HCT116 (cell line): ENCODE measurements around the gene LENG9. TPM values are rescaled to one million over a fixed set of nuclear protein-coding genes. Genes with fewer than 3 reads are reported as not detected.

ENCODE experiments used
- ATAC-seq: fragments of 200-7000 bp; cut with Tn5 transposase; 2 replicates; pipeline ENCODE4 v1.9.1; 2020; ENCODE audit warnings: mild to moderate bottlenecking, moderate library complexity
- BruUV-seq: library from RNA; stranded (reverse); fragments of 400-500 nt; replicated peaks from 2 replicates; lab custom pipeline; 2021; lab: Mats Ljungman, UMichigan
- CTCF ChIA-PET: fragments of 300-600 bp; sonication (Branson Sonifier 250); formaldehyde crosslinking; loops from one replicate; lab custom pipeline; 2021; ENCODE audit warnings: antibody characterized with exemption; lab: Charles Lee
- POLR2A ChIA-PET: fragments of 300-600, 350-600 bp; sonication (Branson Sonifier 250); formaldehyde crosslinking; loops from one replicate; lab custom pipeline; 2021; ENCODE audit warnings: antibody characterized with exemption; lab: Charles Lee
- RAD21 ChIA-PET, 2 experiments: fragments of 300-600 bp; sonication (Branson Sonifier 250); formaldehyde crosslinking; loops; one replicate each; lab custom pipeline; 2023; ENCODE audit warnings: low total read pairs in 2 of 2; ENCODE audit not compliant: uncharacterized antibody in 2 of 2, unreplicated experiment in 2 of 2, low non-redundant PET in 1 of 2; lab: Charles Lee
- DNase-seq: peaks from one replicate; pipeline ENCODE4 v3.0.0-alpha.2; 2010; ENCODE audit warnings: low read depth, low spot score
- H2AFZ ChIP-seq: fragments of 200-600 bp; shearing (Covaris generic), sonication (generic); 2 replicates; pipeline ENCODE4 v1.6.1; 2017; ENCODE audit warnings: low read depth, mixed run types, mixed read lengths, antibody characterized with exemption, low read length; ENCODE audit not compliant: poor library complexity, severe bottlenecking
- H3K27ac ChIP-seq: 2 replicates; pipeline ENCODE4 v1.5.1; 2012; ENCODE audit warnings: low read depth, low read length
- H3K27me3 ChIP-seq: fragments of 200-600 bp; sonication (generic); 2 replicates; pipeline ENCODE4 v1.6.1; 2016; ENCODE audit warnings: mixed run types, low read length, mixed read lengths; ENCODE audit not compliant: insufficient read depth
- H3K36me3 ChIP-seq, 2 experiments: fragments of 200-500 bp in 1 of 2; fragments of 200-600 bp in 1 of 2; sonication (Bioruptor generic) in 1 of 2; sonication (generic) in 1 of 2; 2 replicates each; pipeline versions ENCODE4 v1.5.1 to v1.6.1; 2014 to 2016; ENCODE audit warnings: low read length in 2 of 2, inconsistent platforms in 1 of 2, mixed read lengths in 1 of 2, mixed run types in 1 of 2; ENCODE audit not compliant: insufficient read depth in 2 of 2, control insufficient read depth in 1 of 2
- H3K4me1 ChIP-seq, 2 experiments: fragments of 200-600 bp in 1 of 2; sonication (generic) in 1 of 2; 2 replicates each; pipeline versions ENCODE4 v1.5.1 to v1.6.1; 2012 to 2017; ENCODE audit warnings: low read length in 2 of 2, inconsistent platforms in 1 of 2, mild to moderate bottlenecking in 1 of 2, mixed read lengths in 1 of 2, mixed run types in 1 of 2, moderate library complexity in 1 of 2; ENCODE audit not compliant: insufficient read depth in 2 of 2, control insufficient read depth in 1 of 2
- H3K4me2 ChIP-seq: fragments of 200-600 bp; sonication (generic); 2 replicates; pipeline ENCODE4 v1.6.1; 2017; ENCODE audit warnings: mixed run types, low read length, mixed read lengths
- H3K4me3 ChIP-seq, 2 experiments: fragments of 200-600 bp in 1 of 2; sonication (generic) in 1 of 2; replicated peaks in 1 of 2; 2 replicates each; pipeline ENCODE4 v1.5.1; 2011 to 2016; ENCODE audit warnings: low read length in 2 of 2, control low read depth in 1 of 2, low read depth in 1 of 2, mild to moderate bottlenecking in 1 of 2, mixed read lengths in 1 of 2, mixed run types in 1 of 2
- H3K79me2 ChIP-seq: fragments of 200-600 bp; sonication (generic); 2 replicates; pipeline ENCODE4 v1.6.1; 2017; ENCODE audit warnings: mild to moderate bottlenecking, mixed run types, low read length, moderate library complexity, mixed read lengths; ENCODE audit not compliant: insufficient read depth
- H3K9ac ChIP-seq: fragments of 200-600 bp; sonication (generic); 2 replicates; pipeline ENCODE4 v1.6.1; 2016; ENCODE audit warnings: low read length, mixed read lengths
- H3K9me2 ChIP-seq: fragments of 200-600 bp; sonication (generic), shearing (Covaris generic); 2 replicates; pipeline ENCODE4 v1.6.1; 2017; ENCODE audit warnings: mixed run types, mild to moderate bottlenecking, moderate library complexity; ENCODE audit not compliant: insufficient read depth
- H3K9me3 ChIP-seq, 2 experiments: fragments of 200-500 bp in 1 of 2; fragments of 200-600 bp in 1 of 2; sonication (Bioruptor generic) in 1 of 2; sonication (generic) in 1 of 2; 2 replicates each; pipeline ENCODE4 v1.6.1; 2014 to 2017; ENCODE audit warnings: low read length in 2 of 2, mixed read lengths in 2 of 2, inconsistent platforms in 1 of 2, low read depth in 1 of 2, mild to moderate bottlenecking in 1 of 2, mixed run types in 1 of 2, moderate library complexity in 1 of 2; ENCODE audit not compliant: control insufficient read depth in 1 of 2, insufficient read depth in 1 of 2
- H4K20me1 ChIP-seq: fragments of 200-600 bp; sonication (generic), shearing (Covaris generic); 2 replicates; pipeline ENCODE4 v1.6.1; 2017; ENCODE audit warnings: mixed run types, mild to moderate bottlenecking, moderate library complexity; ENCODE audit not compliant: insufficient read depth
- CBX3 ChIP-seq: IDR thresholded peaks from 2 replicates; pipeline ENCODE4 v1.6.1; 2012; ENCODE audit warnings: low read depth
- CEBPB ChIP-seq: IDR thresholded peaks from 2 replicates; pipeline ENCODE4 v1.6.1; 2012; ENCODE audit warnings: low read depth
- EGR1 ChIP-seq: IDR thresholded peaks from 2 replicates; pipeline ENCODE4 v1.6.1; 2012; ENCODE audit warnings: low read depth
- EZH2phosphoT487 ChIP-seq: fragments of 200-600 bp; IDR thresholded peaks from 2 replicates; pipeline ENCODE4 v1.6.1; 2018; ENCODE audit warnings: antibody characterized with exemption, borderline replicate concordance
- FOSL1 ChIP-seq: IDR thresholded peaks from 2 replicates; pipeline ENCODE4 v1.6.1; 2012; ENCODE audit warnings: low read depth
- POLR2AphosphoS5 ChIP-seq: IDR thresholded peaks from 2 replicates; pipeline ENCODE4 v1.6.1; 2011; ENCODE audit warnings: mild to moderate bottlenecking, low read depth, low read length, moderate library complexity
- SRF ChIP-seq: IDR thresholded peaks from 2 replicates; pipeline ENCODE4 v1.6.1; 2012; ENCODE audit warnings: low read depth
- TCF7L2 ChIP-seq: IDR thresholded peaks from 2 replicates; pipeline ENCODE4 v1.7.0; 2011; ENCODE audit warnings: borderline replicate concordance, inconsistent platforms; ENCODE audit not compliant: insufficient read depth, insufficient read length; ENCODE audit errors: extremely low read depth
- YY1 ChIP-seq: IDR thresholded peaks from 2 replicates; pipeline ENCODE4 v1.6.1; 2011; ENCODE audit warnings: low read length, low read depth, moderate library complexity, mild to moderate bottlenecking; ENCODE audit not compliant: insufficient replicate concordance; ENCODE audit errors: extremely low read depth
- ZFX ChIP-seq: fragments of 450-650 bp; IDR thresholded peaks from 2 replicates; pipeline ENCODE4 v1.6.1; 2017
- ZNF274 ChIP-seq: fragments of 200-500 bp; sonication (Bioruptor generic); IDR thresholded peaks from 2 replicates; pipeline ENCODE4 v1.6.1; 2014; ENCODE audit warnings: mild to moderate bottlenecking, low read depth, low read length, inconsistent platforms
- intact Hi-C: fragments of 100-400 bp; cut with micrococcal nuclease; formaldehyde crosslinking; loops from 2 replicates; pipeline ENCODE4 v1.10.0; 2022
- total RNA-seq: library from RNA; stranded (reverse); gene quantifications from one replicate; pipeline ENCODE4 v1.2.1, GENCODE V29; 2021; ENCODE audit not compliant: unreplicated experiment
- TF ChIP-seq, protein P1 (sequence below): IDR thresholded peaks from 2 replicates; pipeline ENCODE4 v1.6.1; 2012
- TF ChIP-seq, protein P2 (sequence below), 3 experiments: fragments of 200-600 bp in 1 of 3; sonication (generic) in 1 of 3; IDR thresholded peaks in 2 of 3; conservative IDR thresholded peaks in 1 of 3; 2 replicates each; pipeline ENCODE4 v1.5.1; 2012 to 2017; ENCODE audit warnings: low read depth in 2 of 3, low read length in 2 of 3, antibody characterized with exemption in 1 of 3, borderline replicate concordance in 1 of 3, control low read depth in 1 of 3, mild to moderate bottlenecking in 1 of 3, mixed read lengths in 1 of 3, mixed run types in 1 of 3, moderate library complexity in 1 of 3; ENCODE audit not compliant: insufficient read depth in 1 of 3

LENG9 gene
- total RNA-seq, 1 experiment from 2014 or later: 9.0 TPM

DNA sequence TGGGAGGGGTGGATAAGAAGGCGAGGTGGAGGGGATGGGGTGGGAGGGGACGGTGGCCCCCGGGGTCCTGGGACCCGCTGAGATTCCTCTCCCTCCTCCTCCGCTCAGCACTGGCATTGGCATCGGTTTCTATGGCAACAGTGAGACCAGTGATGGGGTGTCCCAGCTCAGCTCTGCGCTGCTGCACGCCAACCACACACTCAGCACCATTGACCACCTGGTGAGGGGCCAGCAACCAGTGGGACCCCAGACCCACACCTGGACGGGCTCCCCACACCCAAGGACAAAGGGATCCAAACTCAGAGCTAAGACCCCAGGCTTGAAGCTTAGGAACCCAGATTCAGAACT, 42.4 kb downstream of the LENG9 start:
- no peaks in the 10 kb centered on the region for H3K9me3 ChIP-seq
- no peaks in the 10 kb centered on the region for H3K79me2 ChIP-seq
- intact Hi-C loops: no loop called here
- ChIA-PET POLR2A (interaction anchor here (0.6 to 1.5 kb wide), 2 partner anchors 10 to 49 kb away, joined by 4 read pairs; no protein-coding TSS in a partner anchor), CTCF (interaction anchor here (1.8 kb wide), 1 partner anchor 10 kb away, joined by 4 read pairs; no protein-coding TSS in a partner anchor), RAD21 (interaction anchor here in 1 of 2 experiments (0.6 kb wide), 1 partner anchor 22 kb away, joined by 3 read pairs; no protein-coding TSS in a partner anchor)
- H3K4me2 ChIP-seq: no peak overlapping the region
- DNase-seq: no peak
- H4K20me1 ChIP-seq: no peaks in the 10 kb centered on the region
- no peaks in the 10 kb centered on the region for H3K36me3 ChIP-seq
- no peaks in the 10 kb centered on the region for H3K27me3 ChIP-seq
- no peak for ATAC-seq
- TF ChIP-seq CEBPB: no peak
- no peak for TF ChIP-seq YY1
- TF ChIP-seq, protein P1, sequence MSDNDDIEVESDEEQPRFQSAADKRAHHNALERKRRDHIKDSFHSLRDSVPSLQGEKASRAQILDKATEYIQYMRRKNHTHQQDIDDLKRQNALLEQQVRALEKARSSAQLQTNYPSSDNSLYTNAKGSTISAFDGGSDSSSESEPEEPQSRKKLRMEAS: no peak
- no peak for TF ChIP-seq CBX3
- no peak for TF ChIP-seq ZNF274
- TF ChIP-seq, protein P2, sequence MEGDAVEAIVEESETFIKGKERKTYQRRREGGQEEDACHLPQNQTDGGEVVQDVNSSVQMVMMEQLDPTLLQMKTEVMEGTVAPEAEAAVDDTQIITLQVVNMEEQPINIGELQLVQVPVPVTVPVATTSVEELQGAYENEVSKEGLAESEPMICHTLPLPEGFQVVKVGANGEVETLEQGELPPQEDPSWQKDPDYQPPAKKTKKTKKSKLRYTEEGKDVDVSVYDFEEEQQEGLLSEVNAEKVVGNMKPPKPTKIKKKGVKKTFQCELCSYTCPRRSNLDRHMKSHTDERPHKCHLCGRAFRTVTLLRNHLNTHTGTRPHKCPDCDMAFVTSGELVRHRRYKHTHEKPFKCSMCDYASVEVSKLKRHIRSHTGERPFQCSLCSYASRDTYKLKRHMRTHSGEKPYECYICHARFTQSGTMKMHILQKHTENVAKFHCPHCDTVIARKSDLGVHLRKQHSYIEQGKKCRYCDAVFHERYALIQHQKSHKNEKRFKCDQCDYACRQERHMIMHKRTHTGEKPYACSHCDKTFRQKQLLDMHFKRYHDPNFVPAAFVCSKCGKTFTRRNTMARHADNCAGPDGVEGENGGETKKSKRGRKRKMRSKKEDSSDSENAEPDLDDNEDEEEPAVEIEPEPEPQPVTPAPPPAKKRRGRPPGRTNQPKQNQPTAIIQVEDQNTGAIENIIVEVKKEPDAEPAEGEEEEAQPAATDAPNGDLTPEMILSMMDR (IDR thresholded peaks at IDR 0.05 in 2 of 3, conservative IDR thresholded peaks at IDR 0.05 in 1 of 3; ENCODE audit: borderline replicate concordance in 1 of 3, insufficient read depth in 1 of 3, low read depth in 2 of 3, low read length in 2 of 3): no peak
- TF ChIP-seq EZH2phosphoT487: no peak
- no peak for TF ChIP-seq EGR1
- no peak for TF ChIP-seq SRF
- TF ChIP-seq POLR2AphosphoS5: no peak
- TF ChIP-seq TCF7L2: no peak
- no peak for TF ChIP-seq ZFX
- TF ChIP-seq FOSL1: no peak
- H3K4me1 ChIP-seq: peaks cover 0 to 8% of the 10 kb centered on the region in 2 experiments; a peak in 1 of 4 replicates
- H3K9me2 ChIP-seq: no peaks in the 10 kb centered on the region
- H3K9ac ChIP-seq: no peak overlapping the region
- no peak overlapping the region for H3K4me3 ChIP-seq
- H3K27ac ChIP-seq: no peak overlapping the region
- no peak overlapping the region for H2AFZ ChIP-seq
- BruUV-seq: no TSS peak
